H1 (cell line): ENCODE results near the gene CFAP54. TPM values are rescaled to one million over a fixed set of nuclear protein-coding genes. Genes with fewer than 3 reads are reported as not detected.

ENCODE experiments used
- CTCF ChIA-PET: fragments of 300-600 bp; sonication (Branson Sonifier 250); formaldehyde crosslinking; loops from one replicate; lab custom pipeline; 2021; ENCODE audit not compliant: partially characterized antibody; lab: Charles Lee
- POLR2A ChIA-PET: fragments of 300-600 bp; sonication (Branson Sonifier 250); formaldehyde crosslinking; loops from one replicate; lab custom pipeline; 2021; ENCODE audit warnings: inconsistent platforms; ENCODE audit not compliant: partially characterized antibody; lab: Charles Lee
- DNase-seq, 2 experiments: peaks; one replicate each; pipeline versions ENCODE4 v3.0.0 to v3.0.0-alpha.2; 2010 to 2022; ENCODE audit warnings: low spot score in 2 of 2, low read depth in 1 of 2, mixed read lengths in 1 of 2
- FAIRE-seq: peaks from 2 replicates; lab custom pipeline; 2011; peaks lifted over from hg19 to GRCh38; lab: Jason Lieb, UNC
- H2AFZ ChIP-seq: 2 replicates; pipeline ENCODE4 v1.8.1; 2012; ENCODE audit warnings: low read length, inconsistent platforms
- H2AK5ac ChIP-seq: 2 replicates; pipeline ENCODE4 v1.6.1; 2013; ENCODE audit warnings: low read depth, low read length
- H2BK120ac ChIP-seq: replicated peaks from 2 replicates; pipeline ENCODE3; 2013; ENCODE audit warnings: low read depth, low read length, inconsistent platforms
- H2BK12ac ChIP-seq: 2 replicates; pipeline ENCODE4 v1.6.1; 2013; ENCODE audit warnings: low read depth, low read length
- H2BK15ac ChIP-seq: 2 replicates; pipeline ENCODE4 v1.6.1; 2013; ENCODE audit warnings: low read length
- H2BK20ac ChIP-seq: 2 replicates; pipeline ENCODE4 v1.6.1; 2013; ENCODE audit warnings: low read length
- H2BK5ac ChIP-seq: 2 replicates; pipeline ENCODE4 v1.6.1; 2013; ENCODE audit warnings: low read depth, low read length
- H3K14ac ChIP-seq: 2 replicates; pipeline ENCODE4 v1.6.1; 2013; ENCODE audit warnings: inconsistent platforms; ENCODE audit not compliant: insufficient read length
- H3K18ac ChIP-seq: 2 replicates; pipeline ENCODE4 v1.6.1; 2013; ENCODE audit warnings: low read length; ENCODE audit errors: extremely low read depth
- H3K23ac ChIP-seq: 2 replicates; pipeline ENCODE4 v1.6.1; 2013; ENCODE audit warnings: inconsistent platforms; ENCODE audit not compliant: insufficient read length
- H3K23me2 ChIP-seq: 2 replicates; pipeline ENCODE4 v1.6.1; 2013; ENCODE audit warnings: low read depth, low read length
- H3K27ac ChIP-seq: 2 replicates; pipeline ENCODE4 v1.6.1; 2011; ENCODE audit warnings: low read depth, low read length, inconsistent platforms
- H3K27me3 ChIP-seq, 4 experiments: replicated peaks in 1 of 4; 1 replicate in 1 of 4; 2 replicates in 3 of 4; pipeline versions ENCODE4 v1.6.1 to v1.8.1; 2011 to 2013; ENCODE audit warnings: low read length in 3 of 4, mild to moderate bottlenecking in 3 of 4, inconsistent platforms in 2 of 4, mixed read lengths in 2 of 4, moderate library complexity in 1 of 4; ENCODE audit not compliant: control insufficient read depth in 3 of 4, insufficient read depth in 3 of 4; ENCODE audit errors: extremely low read depth in 1 of 4
- H3K36me3 ChIP-seq, 4 experiments: 2 replicates each; pipeline versions ENCODE4 v1.6.1 to v1.8.1; 2011 to 2013; ENCODE audit warnings: mild to moderate bottlenecking in 4 of 4, low read length in 3 of 4, moderate library complexity in 2 of 4, control low read depth in 1 of 4, inconsistent platforms in 1 of 4; ENCODE audit not compliant: insufficient read depth in 4 of 4, control insufficient read depth in 2 of 4
- H3K4ac ChIP-seq: replicated peaks from 2 replicates; pipeline ENCODE3; 2013; ENCODE audit warnings: low read length, low read depth, mixed read lengths, inconsistent platforms; ENCODE audit not compliant: insufficient read length
- H3K4me1 ChIP-seq, 4 experiments: replicated peaks in 1 of 4; 1 replicate in 1 of 4; 2 replicates in 3 of 4; pipeline versions ENCODE4 v1.6.1 to v1.8.1; 2011 to 2013; ENCODE audit warnings: low read length in 3 of 4, inconsistent platforms in 2 of 4, mixed read lengths in 1 of 4; ENCODE audit not compliant: insufficient read depth in 4 of 4, control insufficient read depth in 3 of 4
- H3K4me2 ChIP-seq, 2 experiments: 2 replicates each; pipeline versions ENCODE4 v1.6.1 to v1.8.1; 2011 to 2013; ENCODE audit warnings: low read depth in 2 of 2, low read length in 2 of 2, control low read depth in 1 of 2, inconsistent platforms in 1 of 2, mild to moderate bottlenecking in 1 of 2; ENCODE audit not compliant: insufficient read depth in 1 of 2
- H3K4me3 ChIP-seq, 4 experiments: fragments of 200-600, 300-600 bp in 1 of 4; sonication (generic), shearing (Covaris generic), sonication (Bioruptor Twin) in 1 of 4; 2 replicates each; pipeline versions ENCODE4 v1.5.1 to v1.8.1; 2011 to 2016; ENCODE audit warnings: low read length in 4 of 4, low read depth in 3 of 4, control low read depth in 2 of 4, inconsistent platforms in 2 of 4, mild to moderate bottlenecking in 2 of 4, mixed read lengths in 1 of 4, moderate library complexity in 1 of 4; ENCODE audit not compliant: insufficient read depth in 2 of 4; ENCODE audit errors: extremely low read depth in 1 of 4
- H3K56ac ChIP-seq: replicated peaks from 2 replicates; pipeline ENCODE3; 2013; ENCODE audit warnings: low read depth, mild to moderate bottlenecking, mixed read lengths, low read length, inconsistent platforms; ENCODE audit not compliant: insufficient read length
- H3K79me1 ChIP-seq: 2 replicates; pipeline ENCODE4 v1.6.1; 2013; ENCODE audit warnings: low read depth, low read length, control low read depth
- H3K79me2 ChIP-seq, 2 experiments: 2 replicates each; pipeline versions ENCODE4 v1.6.1 to v1.8.1; 2012 to 2013; ENCODE audit warnings: low read length in 2 of 2, mild to moderate bottlenecking in 2 of 2, inconsistent platforms in 1 of 2; ENCODE audit not compliant: insufficient read depth in 2 of 2, control insufficient read depth in 1 of 2
- H3K9ac ChIP-seq, 4 experiments: replicated peaks in 1 of 4; 1 replicate in 1 of 4; 2 replicates in 3 of 4; pipeline versions ENCODE4 v1.6.1 to v1.8.1; 2011 to 2013; ENCODE audit warnings: low read depth in 3 of 4, low read length in 3 of 4, control low read depth in 2 of 4, mild to moderate bottlenecking in 2 of 4, moderate library complexity in 2 of 4, inconsistent platforms in 1 of 4; ENCODE audit errors: extremely low read depth in 1 of 4
- H3K9me3 ChIP-seq, 2 experiments: 2 replicates each; pipeline versions ENCODE4 v1.6.1 to v1.8.1; 2012 to 2013; ENCODE audit warnings: mild to moderate bottlenecking in 2 of 2, moderate library complexity in 2 of 2, control low read depth in 1 of 2, inconsistent platforms in 1 of 2, low read depth in 1 of 2, low read length in 1 of 2, mixed read lengths in 1 of 2; ENCODE audit not compliant: insufficient read depth in 2 of 2
- H4K20me1 ChIP-seq, 2 experiments: replicated peaks in 1 of 2; 2 replicates each; pipeline versions ENCODE3 to v1.8.1; 2011 to 2013; ENCODE audit warnings: inconsistent platforms in 2 of 2, low read length in 2 of 2, mild to moderate bottlenecking in 1 of 2; ENCODE audit not compliant: insufficient read depth in 2 of 2, control insufficient read depth in 1 of 2
- H4K5ac ChIP-seq: 2 replicates; pipeline ENCODE4 v1.6.1; 2013; ENCODE audit warnings: low read length, low read depth, mixed read lengths, inconsistent platforms; ENCODE audit not compliant: insufficient read length
- H4K8ac ChIP-seq: 2 replicates; pipeline ENCODE4 v1.8.0; 2013; ENCODE audit warnings: mild to moderate bottlenecking, moderate library complexity, low read length, inconsistent platforms; ENCODE audit not compliant: insufficient read depth; ENCODE audit errors: extremely low read depth
- H4K91ac ChIP-seq: replicated peaks from 2 replicates; pipeline ENCODE3; 2013; ENCODE audit warnings: low read length, mixed read lengths, inconsistent platforms; ENCODE audit not compliant: insufficient read length
- ATF2 ChIP-seq: IDR thresholded peaks from 2 replicates; pipeline ENCODE4 v1.6.1; 2012; ENCODE audit warnings: low read length, inconsistent platforms
- BACH1 ChIP-seq: IDR thresholded peaks from 2 replicates; pipeline ENCODE4 v1.6.1; 2012; ENCODE audit warnings: low read length, improper control_type of control experiment
- BCL11A ChIP-seq, 2 experiments: IDR thresholded peaks; one replicate each; pipeline ENCODE4 v1.6.1; 2011; ENCODE audit warnings: low read depth in 2 of 2, low read length in 2 of 2, mild to moderate bottlenecking in 2 of 2
- GTF2F1 ChIP-seq: IDR thresholded peaks from 2 replicates; pipeline ENCODE4 v1.6.1; 2012; ENCODE audit warnings: low read depth, low read length, improper control_type of control experiment, borderline replicate concordance
- HDAC2 ChIP-seq, 2 experiments: fragments of 300-600 bp in 1 of 2; sonication (generic) in 1 of 2; IDR thresholded peaks; 2 replicates each; pipeline ENCODE4 v1.6.1; 2011 to 2012; ENCODE audit warnings: low read depth in 2 of 2, low read length in 2 of 2, mild to moderate bottlenecking in 2 of 2, moderate library complexity in 2 of 2, borderline replicate concordance in 1 of 2, inconsistent platforms in 1 of 2
- PHF8 ChIP-seq: fragments of 200-600 bp; sonication (generic); conservative IDR thresholded peaks from 2 replicates; pipeline ENCODE4 v1.7.1; 2012; ENCODE audit warnings: low read depth, mild to moderate bottlenecking, inconsistent platforms, low read length, moderate library complexity
- SAP30 ChIP-seq: fragments of 300-600 bp; sonication (generic); IDR thresholded peaks from 2 replicates; pipeline ENCODE4 v1.7.1; 2012; ENCODE audit warnings: low read length, moderate library complexity, mild to moderate bottlenecking, inconsistent platforms; ENCODE audit not compliant: insufficient read depth, insufficient replicate concordance
- TAF7 ChIP-seq: optimal IDR thresholded peaks from 2 replicates; pipeline ENCODE3; 2011; ENCODE audit warnings: low read depth, mild to moderate bottlenecking, inconsistent platforms, low read length, moderate library complexity, borderline replicate concordance
- WGBS, 2 experiments: shearing (Covaris generic) in 1 of 2; methylation state at CpG; one replicate each; pipeline versions ENCODE4 v1.1.6 to v1.1.7; 2013 to 2015; ENCODE audit warnings: low lambda C conversion rate in 2 of 2, mixed read lengths in 2 of 2, inconsistent platforms in 1 of 2, low coverage in 1 of 2, missing lambda C conversion rate in 1 of 2; ENCODE audit not compliant: insufficient replicate concordance in 2 of 2, insufficient coverage in 1 of 2, insufficient read length in 1 of 2; ENCODE audit errors: extremely low coverage in 1 of 2, missing lambda C conversion rate in 1 of 2; 5-methylcytosine and 5-hydroxymethylcytosine counted together
- polyA plus RNA-seq, 7 experiments: library from polyadenylated mRNA; depleted of rRNA in 3 of 7; stranded (reverse) in 5 of 7; unstranded in 2 of 7; fragments of >200 nt in 5 of 7; fragments of 200-250 nt in 2 of 7; gene quantifications; 1 replicate in 5 of 7; 2 replicates in 1 of 7; 4 replicates in 1 of 7; pipeline versions ENCODE4 v1.2.1 to v1.2.3, GENCODE V29; 2011 to 2013; ENCODE audit warnings: missing spikeins in 2 of 7, mixed read lengths in 2 of 7
- total RNA-seq: library from RNA; stranded (reverse); fragmentation: NEBNext Ultra II Directional; extraction: Animal tissue kit (Norgen Biotek cat#: 25700); gene quantifications from 2 replicates; pipeline ENCODE4 v1.2.1, GENCODE V29; 2021

CFAP54 gene
- total and polyA plus RNA-seq, 2 of the 8 experiments (the other 6 are each of a cell fraction or from before 2014, with no cell fraction given): 0.17 to 0.33 TPM

GRCh38 chr12:96770219-96771102 lies 281.1 kb downstream of the CFAP54 start:
- H3K9ac ChIP-seq: no peak overlapping the region
- no peak overlapping the region for H3K4me3 ChIP-seq
- ChIA-PET CTCF (no interaction called here), POLR2A (interaction anchor here (0.6 kb wide), 1 partner anchor 139 kb away, joined by 3 read pairs; no protein-coding TSS in a partner anchor)
- FAIRE-seq (no peak), DNase-seq (no peak)
- H3K4ac ChIP-seq: no peak overlapping the region
- no peaks in the 10 kb centered on the region for H3K4me1 ChIP-seq
- no peak overlapping the region for H2BK20ac ChIP-seq
- no peak overlapping the region for H2BK120ac ChIP-seq
- H2BK15ac ChIP-seq: no peak overlapping the region
- no peak overlapping the region for H2AK5ac ChIP-seq
- no peaks in the 10 kb centered on the region for H3K36me3 ChIP-seq
- H3K56ac ChIP-seq: no peak overlapping the region
- no peak overlapping the region for H3K14ac ChIP-seq
- H3K79me2 ChIP-seq: no peaks in the 10 kb centered on the region
- no peaks in the 10 kb centered on the region; the same call in 1 of the 2 replicates for H3K23me2 ChIP-seq
- no peak overlapping the region for H2BK12ac ChIP-seq
- 82% methylated on average over 3 of the region's 3 CpGs; no CpG with 5 or more reads in 1 of the 2 experiments for WGBS, 2 experiments
- H3K79me1 ChIP-seq: no peaks in the 10 kb centered on the region
- no peak overlapping the region for H3K23ac ChIP-seq
- H2BK5ac ChIP-seq: no peak overlapping the region
- H4K5ac ChIP-seq: no peak overlapping the region
- H3K4me2 ChIP-seq: no peak overlapping the region
- H4K91ac ChIP-seq: no peak overlapping the region
- H2AFZ ChIP-seq: no peak overlapping the region
- no peaks in the 10 kb centered on the region for H3K27me3 ChIP-seq
- no peaks in the 10 kb centered on the region for H4K20me1 ChIP-seq
- H3K18ac ChIP-seq: no peak overlapping the region
- no peaks in the 10 kb centered on the region for H3K9me3 ChIP-seq
- no peak overlapping the region for H3K27ac ChIP-seq
- no peak overlapping the region for H4K8ac ChIP-seq
- TF ChIP-seq SAP30: no peak
- TF ChIP-seq TAF7: no peak
- TF ChIP-seq GTF2F1: no peak
- no peak for TF ChIP-seq HDAC2 (IDR thresholded peaks at IDR 0.05; ENCODE audit: borderline replicate concordance in 1 of 2, low read depth in 2 of 2, low read length in 2 of 2)
- TF ChIP-seq BCL11A (IDR thresholded peaks at IDR 0.05; ENCODE audit: low read depth in 2 of 2, low read length in 2 of 2): no peak
- no peak for TF ChIP-seq PHF8
- TF ChIP-seq ATF2: no peak
- TF ChIP-seq BACH1: no peak
